MCF 10A (cell line): ENCODE results near the gene ECHDC3. TPM values are rescaled to one million over a fixed set of nuclear protein-coding genes. Genes with fewer than 3 reads are reported as not detected.

Source experiments
- BruUV-seq: library from RNA; stranded (reverse); fragments of 400-500 nt; replicated peaks from 2 replicates; lab custom pipeline; 2021; lab: Mats Ljungman, UMichigan
- CTCF ChIA-PET: fragments of 300-600 bp; sonication (Branson Sonifier 250); formaldehyde crosslinking; extraction: SDS; loops from one replicate; lab custom pipeline; 2021; ENCODE audit warnings: antibody characterized with exemption, inconsistent platforms; lab: Yijun Ruan, JAX
- POLR2A ChIA-PET: fragments of 300-600, 350-650 bp; sonication (Branson Sonifier 250); formaldehyde crosslinking; extraction: SDS; loops from one replicate; lab custom pipeline; 2020; ENCODE audit warnings: antibody characterized with exemption, inconsistent platforms; lab: Yijun Ruan, JAX
- DNase-seq: peaks from one replicate; pipeline ENCODE4 v3.0.0-alpha.2; 2018; ENCODE audit not compliant: unreplicated experiment
- H3K27ac Mint-ChIP-seq: one replicate; pipeline ENCODE4 v1.8.0; 2022; ENCODE audit warnings: mild to moderate bottlenecking, low read depth, mixed read lengths; ENCODE audit not compliant: unreplicated experiment
- H3K27me3 Mint-ChIP-seq: one replicate; pipeline ENCODE4 v1.8.0; 2022; ENCODE audit warnings: mixed read lengths; ENCODE audit not compliant: insufficient read depth, unreplicated experiment
- H3K36me3 Mint-ChIP-seq: one replicate; pipeline ENCODE4 v1.8.0; 2022; ENCODE audit warnings: mild to moderate bottlenecking, moderate library complexity, mixed read lengths; ENCODE audit not compliant: insufficient read depth, unreplicated experiment
- H3K4me1 Mint-ChIP-seq: one replicate; pipeline ENCODE4 v1.8.0; 2022; ENCODE audit warnings: mixed read lengths; ENCODE audit not compliant: insufficient read depth, unreplicated experiment
- H3K4me3 Mint-ChIP-seq: one replicate; pipeline ENCODE4 v1.8.0; 2022; ENCODE audit warnings: mild to moderate bottlenecking, moderate library complexity, mixed read lengths; ENCODE audit not compliant: unreplicated experiment
- H3K9me3 Mint-ChIP-seq: one replicate; pipeline ENCODE4 v1.8.0; 2022; ENCODE audit warnings: mixed read lengths; ENCODE audit not compliant: unreplicated experiment
- CTCF ChIP-seq: fragments of 200-600 bp; IDR thresholded peaks from one replicate; pipeline ENCODE4 v1.8.0; 2022; ENCODE audit warnings: antibody characterized with exemption, mild to moderate bottlenecking; ENCODE audit not compliant: unreplicated experiment
- intact Hi-C: fragments of 100-400 bp; cut with micrococcal nuclease; formaldehyde crosslinking; loops from 2 replicates; pipeline ENCODE4 v1.14.1; 2022
- total RNA-seq: library from RNA; stranded (reverse); gene quantifications from 2 replicates; pipeline ENCODE4 v1.2.3, GENCODE V29; 2022

The ECHDC3 gene
- total RNA-seq, 1 experiment from 2014 or later: 25.5 TPM

GRCh38 chr10:11794566-11794965, 52.4 kb downstream of the ECHDC3 start:
- POLR2A ChIA-PET: interaction anchor here (0.6 kb wide), 1 partner anchor 104 kb away, joined by 3 read pairs; no protein-coding TSS in a partner anchor
- Mint-ChIP-seq H3K36me3 (no peaks in the 10 kb centered on the region), H3K4me3 (no peak overlapping the region), H3K4me1 (peaks cover 11% of the 10 kb centered on the region), H3K27me3 (no peaks in the 10 kb centered on the region), H3K27ac (no peak overlapping the region), H3K9me3 (no peaks in the 10 kb centered on the region)
- intact Hi-C loops: no loop called here
- no peak for DNase-seq
- TF ChIP-seq CTCF: no peak
- CTCF ChIA-PET: interaction anchor here (0.6 to 6.8 kb wide), 11 partner anchors 11 to 928 kb away, joined by 3 to 44 read pairs (median 4); no protein-coding TSS in a partner anchor
- BruUV-seq: no TSS peak

GRCh38 chr10:11795101-11795920, 53.1 kb downstream of the ECHDC3 start:
- Mint-ChIP-seq H3K27ac (no peak overlapping the region), H3K9me3 (no peaks in the 10 kb centered on the region), H3K36me3 (no peaks in the 10 kb centered on the region), H3K27me3 (no peaks in the 10 kb centered on the region), H3K4me1 (peaks cover 11% of the 10 kb centered on the region), H3K4me3 (no peak overlapping the region)
- no peak for TF ChIP-seq CTCF
- BruUV-seq: no TSS peak
- intact Hi-C loops: no loop called here
- CTCF ChIA-PET: interaction anchor here (0.6 to 6.8 kb wide), 10 partner anchors 11 to 199 kb away, joined by 3 to 44 read pairs (median 4); no protein-coding TSS in a partner anchor
- DNase-seq: no peak
- POLR2A ChIA-PET: no interaction called here

GRCh38 chr10:11796474-11796873, 54.3 kb downstream of the ECHDC3 start:
- H3K9me3 Mint-ChIP-seq: no peaks in the 10 kb centered on the region
- H3K36me3 Mint-ChIP-seq: no peaks in the 10 kb centered on the region
- intact Hi-C loops: no loop called here
- H3K27ac Mint-ChIP-seq: no peak overlapping the region
- CTCF ChIA-PET: interaction anchor here (2.7 to 5.7 kb wide), 2 partner anchors 13 to 190 kb away, joined by 17 to 43 read pairs; no protein-coding TSS in a partner anchor
- no peaks in the 10 kb centered on the region for H3K27me3 Mint-ChIP-seq
- POLR2A ChIA-PET: no interaction called here
- no peak for TF ChIP-seq CTCF
- DNase-seq: no peak
- H3K4me3 Mint-ChIP-seq: no peak overlapping the region
- BruUV-seq: no TSS peak
- H3K4me1 Mint-ChIP-seq: peaks cover 11% of the 10 kb centered on the region

- H3K27me3 Mint-ChIP-seq: no peaks in the 10 kb centered on the region
- no peak overlapping the region for H3K4me3 Mint-ChIP-seq
- intact Hi-C loops: no loop called here
- H3K4me1 Mint-ChIP-seq: peaks cover 11% of the 10 kb centered on the region
- POLR2A ChIA-PET: no interaction called here
- H3K27ac Mint-ChIP-seq: no peak overlapping the region
- no peaks in the 10 kb centered on the region for H3K9me3 Mint-ChIP-seq
- no peak for TF ChIP-seq CTCF
- no TSS peak for BruUV-seq
- CTCF ChIA-PET: interaction anchor here (1.2 to 5.7 kb wide), 3 partner anchors 14 to 189 kb away, joined by 6 to 43 read pairs (median 17); no protein-coding TSS in a partner anchor
- H3K36me3 Mint-ChIP-seq: no peaks in the 10 kb centered on the region
- no peak for DNase-seq
Observed at GRCh38 chr10:11797281-11797680, 55.1 kb downstream of the ECHDC3 start.
